Right lobe of liver (tissue), 6 donors: Measurements from ENCODE around the gene CLMP. TPM values are rescaled to one million over a fixed set of nuclear protein-coding genes. Genes with fewer than 3 reads are reported as not detected.

Experiments
- ATAC-seq, 4 donors: fragments of 200-7000 bp; cut with Tn5 transposase; one replicate each; pipeline ENCODE4 v1.9.1; 2020; ENCODE audit warnings: mild to moderate bottlenecking in 4 of 4, moderate library complexity in 4 of 4
- DNase-seq, 3 donors: peaks; one replicate each; pipeline ENCODE4 v3.0.0-alpha.2; 2020
- H3K27ac ChIP-seq, 3 donors: fragments of 200-600 bp; one replicate each; pipeline ENCODE4 v1.8.0; 2022
- H3K27me3 ChIP-seq, 2 donors: fragments of 200-600 bp; one replicate each; pipeline ENCODE4 v1.8.0; 2022
- H3K36me3 ChIP-seq, 4 donors: fragments of 200-600 bp; sonication (generic) in 1 of 4; one replicate each; pipeline versions ENCODE4 v1.5.1 to v1.8.0; 2017 to 2022; ENCODE audit warnings: control low read depth in 1 of 4
- H3K4me1 ChIP-seq, 4 donors: fragments of 200-600 bp; sonication (generic) in 1 of 4; one replicate each; pipeline versions ENCODE4 v1.5.1 to v1.8.0; 2017 to 2022; ENCODE audit warnings: control low read depth in 1 of 4
- H3K4me3 ChIP-seq, 3 donors: fragments of 200-600 bp; one replicate each; pipeline ENCODE4 v1.8.0; 2022
- H3K9me3 ChIP-seq, 4 donors: fragments of 200-600 bp; sonication (generic) in 1 of 4; one replicate each; pipeline versions ENCODE4 v1.5.1 to v1.8.0; 2017 to 2022; ENCODE audit warnings: control low read depth in 1 of 4
- POLR2A ChIP-seq: fragments of 450-650 bp; IDR thresholded peaks from one replicate; pipeline ENCODE4 v1.6.1; 2017; ENCODE audit warnings: antibody characterized with exemption, mild to moderate bottlenecking
- WGBS: methylation state at CpG from one replicate; pipeline ENCODE4 v1.1.6; 2018; ENCODE audit warnings: low coverage, low lambda C conversion rate; ENCODE audit not compliant: insufficient coverage; ENCODE audit errors: missing lambda C conversion rate; 5-methylcytosine and 5-hydroxymethylcytosine counted together
- intact Hi-C, 2 donors: fragments of 100-400 bp; cut with DNase I; formaldehyde crosslinking; loops; one replicate each; pipeline versions ENCODE4 v1.11.2 to v1.14.1; 2022
- total RNA-seq, 6 experiments: library from RNA; depleted of rRNA in 2 of 6; stranded (reverse); fragments of >200 nt in 2 of 6; fragmentation: NEBNext Ultra II Directional in 3 of 6; extraction: Animal tissue kit (Norgen Biotek cat#: 25700) in 3 of 6; gene quantifications; one replicate each; pipeline versions ENCODE4 v1.1.0 to v1.2.4, GENCODE V29; 2016 to 2023
- TF ChIP-seq, protein P1 (sequence below), 4 donors: fragments of 200-600 bp in 3 of 4; fragments of 450-650 bp in 1 of 4; IDR thresholded peaks; one replicate each; pipeline versions ENCODE4 v1.5.1 to v1.8.0; 2016 to 2022; ENCODE audit warnings: antibody characterized with exemption in 4 of 4, mild to moderate bottlenecking in 2 of 4
- donor health status: DM: no; HTN: yes; CAD: no.
- donor health status: DM: no; HTN: no; CAD: no.
- donor health status: DM: no; HTN: no; CAD: no.
- donor health status: DM: no; HTN: yes; CAD: no.
- donor health status: DM: no; HTN: yes; CAD: no.

The CLMP gene
- total RNA-seq, 6 experiments from 2014 or later, result 0.17 to 1.2 (median 0.51) TPM

GRCh38 chr11:123170929-123171328 is 24.1 kb downstream of the CLMP start:
- DNase-seq (no peak), ATAC-seq (no peak)
- H3K4me3 ChIP-seq, result no peak overlapping the region
- H3K27me3 ChIP-seq, result no peaks in the 10 kb centered on the region
- H3K4me1 ChIP-seq, result no peaks in the 10 kb centered on the region
- 88% methylated on average over 3 of the region's 3 CpGs for WGBS
- H3K9me3 ChIP-seq, result no peaks in the 10 kb centered on the region
- intact Hi-C loops, result no loop called here
- no peaks in the 10 kb centered on the region for H3K36me3 ChIP-seq
- no peak for TF ChIP-seq POLR2A
- TF ChIP-seq, protein P1, sequence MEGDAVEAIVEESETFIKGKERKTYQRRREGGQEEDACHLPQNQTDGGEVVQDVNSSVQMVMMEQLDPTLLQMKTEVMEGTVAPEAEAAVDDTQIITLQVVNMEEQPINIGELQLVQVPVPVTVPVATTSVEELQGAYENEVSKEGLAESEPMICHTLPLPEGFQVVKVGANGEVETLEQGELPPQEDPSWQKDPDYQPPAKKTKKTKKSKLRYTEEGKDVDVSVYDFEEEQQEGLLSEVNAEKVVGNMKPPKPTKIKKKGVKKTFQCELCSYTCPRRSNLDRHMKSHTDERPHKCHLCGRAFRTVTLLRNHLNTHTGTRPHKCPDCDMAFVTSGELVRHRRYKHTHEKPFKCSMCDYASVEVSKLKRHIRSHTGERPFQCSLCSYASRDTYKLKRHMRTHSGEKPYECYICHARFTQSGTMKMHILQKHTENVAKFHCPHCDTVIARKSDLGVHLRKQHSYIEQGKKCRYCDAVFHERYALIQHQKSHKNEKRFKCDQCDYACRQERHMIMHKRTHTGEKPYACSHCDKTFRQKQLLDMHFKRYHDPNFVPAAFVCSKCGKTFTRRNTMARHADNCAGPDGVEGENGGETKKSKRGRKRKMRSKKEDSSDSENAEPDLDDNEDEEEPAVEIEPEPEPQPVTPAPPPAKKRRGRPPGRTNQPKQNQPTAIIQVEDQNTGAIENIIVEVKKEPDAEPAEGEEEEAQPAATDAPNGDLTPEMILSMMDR (IDR thresholded peaks at IDR 0.05), result no peak
- no peak overlapping the region for H3K27ac ChIP-seq

- ATAC-seq (no peak), DNase-seq (no peak)
- intact Hi-C loops, result no loop called here
- Histone ChIP-seq H3K27ac (no peak overlapping the region), H3K27me3 (no peaks in the 10 kb centered on the region), H3K4me1 (no peaks in the 10 kb centered on the region), H3K9me3 (no peaks in the 10 kb centered on the region), H3K36me3 (no peaks in the 10 kb centered on the region), H3K4me3 (no peak overlapping the region)
- WGBS, result 88% methylated on average over 3 of the region's 3 CpGs
- TF ChIP-seq, protein P1 (IDR thresholded peaks at IDR 0.05), result no peak
- TF ChIP-seq POLR2A, result no peak
Observed at GRCh38 chr11:123169821-123170220, 25.2 kb downstream of the CLMP start.

DNA sequence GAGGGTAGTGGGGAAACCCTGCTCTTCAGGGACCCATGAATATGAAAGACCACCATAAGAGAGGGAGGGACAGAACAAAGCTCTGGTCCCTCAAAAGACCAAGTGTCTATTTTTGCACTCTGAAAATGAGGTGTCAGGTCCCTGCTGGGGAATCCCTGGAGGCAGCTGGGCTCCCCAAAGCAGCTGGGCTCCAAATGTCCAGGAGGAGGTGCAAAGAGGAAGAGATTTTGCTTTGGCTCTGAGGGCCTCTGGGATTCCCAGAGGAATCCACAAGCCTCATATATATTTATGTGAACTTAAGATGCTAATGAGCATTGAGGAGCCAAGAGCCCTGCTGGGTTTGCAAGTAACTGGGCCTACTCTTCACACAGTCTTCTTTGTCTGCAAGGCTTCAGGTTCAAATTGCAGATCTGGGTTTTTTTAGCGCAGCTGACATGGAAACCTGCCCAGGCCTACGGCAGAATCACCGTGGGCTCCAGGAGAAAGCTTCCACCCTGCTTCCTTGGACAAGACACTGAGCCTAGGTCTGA is 26.0 kb downstream of the CLMP start:
- Histone ChIP-seq H3K36me3 (no peaks in the 10 kb centered on the region), H3K4me3 (no peak overlapping the region), H3K27ac (no peak overlapping the region), H3K4me1 (no peaks in the 10 kb centered on the region), H3K9me3 (no peaks in the 10 kb centered on the region), H3K27me3 (no peaks in the 10 kb centered on the region)
- no peak for TF ChIP-seq POLR2A
- TF ChIP-seq, protein P1 (IDR thresholded peaks at IDR 0.05), result no peak
- ATAC-seq, result no peak
- DNase-seq, result no peak
- intact Hi-C loops, result no loop called here
- 80% methylated on average over 1 of the region's 3 CpGs for WGBS

DNA sequence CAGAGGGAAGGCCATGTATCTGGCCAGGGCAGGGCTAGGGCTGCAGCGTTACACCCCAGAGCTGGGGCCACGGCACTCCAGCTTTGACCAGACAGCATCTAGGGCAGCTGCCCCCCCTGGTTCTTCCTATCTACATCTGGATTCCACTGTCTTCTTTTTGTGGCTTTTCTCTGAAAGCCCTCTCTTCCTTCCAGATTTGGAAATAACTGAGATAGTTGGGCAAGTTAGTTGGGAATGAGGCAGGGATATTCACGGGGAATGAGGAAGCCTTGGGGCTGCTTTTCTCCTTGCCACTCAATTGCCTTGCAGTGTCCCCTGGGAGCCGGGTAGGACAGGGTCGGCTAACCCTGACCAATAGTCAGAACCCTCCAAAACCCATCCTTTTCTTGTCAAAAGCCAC is 26.8 kb downstream of the CLMP start:
- H3K4me1 ChIP-seq, result no peaks in the 10 kb centered on the region
- TF ChIP-seq, protein P1 (IDR thresholded peaks at IDR 0.05), result no peak
- TF ChIP-seq POLR2A, result no peak
- ATAC-seq, result no peak
- no peaks in the 10 kb centered on the region for H3K9me3 ChIP-seq
- H3K27me3 ChIP-seq, result no peaks in the 10 kb centered on the region
- intact Hi-C loops, result no loop called here
- H3K4me3 ChIP-seq, result no peak overlapping the region
- WGBS, result 63% methylated on average over 4 of the region's 5 CpGs
- H3K36me3 ChIP-seq, result no peaks in the 10 kb centered on the region
- no peak overlapping the region for H3K27ac ChIP-seq
- DNase-seq, result no peak
